ENCODE results near the gene DPF1. TPM values are rescaled to one million over a fixed set of nuclear protein-coding genes. Genes with fewer than 3 reads are reported as not detected.

Gene DPF1
- polyA plus RNA-seq, 6 donors from 2014 or later: 0.20 to 0.41 TPM; not detected in 4

Other genes starting within 250 kb of the DPF1 start
- 10 to 100 TPM; 25.4 to 88.1 (median 58.8) TPM for gene PPP1R14A, start 32.2 kb upstream of the DPF1 start, polyA plus RNA-seq (ENCODE audit: low read depth in 6 of 6)
- 100 to 1,000 TPM; 163 to 235 (median 190) TPM for gene SPINT2, start 40.4 kb upstream of the DPF1 start, polyA plus RNA-seq (ENCODE audit: low read depth in 6 of 6)
- gene C19orf33, start 80.0 kb upstream of the DPF1 start, polyA plus RNA-seq (ENCODE audit: low read depth in 6 of 6): 1 to 10 TPM in 3 of 6 donors, not detected in 3; 1.1 to 3.9 (median 1.2) TPM
- 10 to 100 TPM; 19.7 to 33.4 (median 23.2) TPM for gene YIF1B, start 91.7 kb upstream of the DPF1 start, polyA plus RNA-seq (ENCODE audit: low read depth in 6 of 6)
- gene KCNK6, start 95.6 kb upstream of the DPF1 start, polyA plus RNA-seq (ENCODE audit: low read depth in 6 of 6): 1 to 10 TPM in 2 of 6 donors, under 1 TPM in 4; 0.30 to 1.2 (median 0.70) TPM
- 10 to 100 TPM in 1 of 6 donors, 1 to 10 TPM in 5; 1.2 to 11.1 (median 3.0) TPM for gene CATSPERG, start 111.6 kb upstream of the DPF1 start, polyA plus RNA-seq (ENCODE audit: low read depth in 6 of 6)
- gene PSMD8, start 150.3 kb upstream of the DPF1 start, polyA plus RNA-seq (ENCODE audit: low read depth in 6 of 6): 100 to 1,000 TPM; 150 to 193 (median 155) TPM
- gene GGN, start 163.8 kb upstream of the DPF1 start, polyA plus RNA-seq (ENCODE audit: low read depth in 6 of 6): not detected
- not detected for gene SPRED3, start 164.5 kb upstream of the DPF1 start, polyA plus RNA-seq (ENCODE audit: low read depth in 6 of 6)
- 10 to 100 TPM in 5 of 6 donors, 1 to 10 TPM in 1; 3.6 to 23.8 (median 14.2) TPM for gene FAM98C, start 178.9 kb upstream of the DPF1 start, polyA plus RNA-seq (ENCODE audit: low read depth in 6 of 6)
- gene RASGRP4, start 202.0 kb upstream of the DPF1 start, polyA plus RNA-seq (ENCODE audit: low read depth in 6 of 6): under 1 TPM in 3 of 6 donors, not detected in 3; 0.27 to 0.60 (median 0.30) TPM
- gene RYR1, start 209.5 kb upstream of the DPF1 start, polyA plus RNA-seq (ENCODE audit: low read depth in 6 of 6): under 1 TPM in 3 of 6 donors, not detected in 3; 0.01 to 0.04 (median 0.03) TPM

Data from naive B cell (primary cell).